Right lobe of liver (tissue), 6 donors: ENCODE results near the gene MRPS34. TPM values are rescaled to one million over a fixed set of nuclear protein-coding genes. Genes with fewer than 3 reads are reported as not detected.

Experiments used
- ATAC-seq, 4 donors: fragments of 200-7000 bp; cut with Tn5 transposase; one replicate each; pipeline ENCODE4 v1.9.1; 2020; ENCODE audit warnings: mild to moderate bottlenecking in 4 of 4, moderate library complexity in 4 of 4
- DNase-seq, 3 donors: peaks; one replicate each; pipeline ENCODE4 v3.0.0-alpha.2; 2020
- H3K27ac ChIP-seq, 3 donors: fragments of 200-600 bp; one replicate each; pipeline ENCODE4 v1.8.0; 2022
- H3K27me3 ChIP-seq, 2 donors: fragments of 200-600 bp; one replicate each; pipeline ENCODE4 v1.8.0; 2022
- H3K36me3 ChIP-seq, 4 donors: fragments of 200-600 bp; sonication (generic) in 1 of 4; one replicate each; pipeline versions ENCODE4 v1.5.1 to v1.8.0; 2017 to 2022; ENCODE audit warnings: control low read depth in 1 of 4
- H3K4me1 ChIP-seq, 4 donors: fragments of 200-600 bp; sonication (generic) in 1 of 4; one replicate each; pipeline versions ENCODE4 v1.5.1 to v1.8.0; 2017 to 2022; ENCODE audit warnings: control low read depth in 1 of 4
- H3K4me3 ChIP-seq, 3 donors: fragments of 200-600 bp; one replicate each; pipeline ENCODE4 v1.8.0; 2022
- H3K9me3 ChIP-seq, 4 donors: fragments of 200-600 bp; sonication (generic) in 1 of 4; one replicate each; pipeline versions ENCODE4 v1.5.1 to v1.8.0; 2017 to 2022; ENCODE audit warnings: control low read depth in 1 of 4
- CTCF ChIP-seq, 4 donors: fragments of 200-600 bp in 3 of 4; fragments of 450-650 bp in 1 of 4; IDR thresholded peaks; one replicate each; pipeline versions ENCODE4 v1.5.1 to v1.8.0; 2016 to 2022; ENCODE audit warnings: antibody characterized with exemption in 4 of 4, mild to moderate bottlenecking in 2 of 4
- POLR2A ChIP-seq: fragments of 450-650 bp; IDR thresholded peaks from one replicate; pipeline ENCODE4 v1.6.1; 2017; ENCODE audit warnings: antibody characterized with exemption, mild to moderate bottlenecking
- WGBS: methylation state at CpG from one replicate; pipeline ENCODE4 v1.1.6; 2018; ENCODE audit warnings: low coverage, low lambda C conversion rate; ENCODE audit not compliant: insufficient coverage; ENCODE audit errors: missing lambda C conversion rate; 5-methylcytosine and 5-hydroxymethylcytosine counted together
- intact Hi-C, 2 donors: fragments of 100-400 bp; cut with DNase I; formaldehyde crosslinking; loops; one replicate each; pipeline versions ENCODE4 v1.11.2 to v1.14.1; 2022
- total RNA-seq, 6 experiments: library from RNA; depleted of rRNA in 2 of 6; stranded (reverse); fragments of >200 nt in 2 of 6; fragmentation: NEBNext Ultra II Directional in 3 of 6; extraction: Animal tissue kit (Norgen Biotek cat#: 25700) in 3 of 6; gene quantifications; one replicate each; pipeline versions ENCODE4 v1.1.0 to v1.2.4, GENCODE V29; 2016 to 2023
- donor health status: DM: no; HTN: yes; CAD: no.
- donor health status: DM: no; HTN: no; CAD: no.
- donor health status: DM: no; HTN: no; CAD: no.
- donor health status: DM: no; HTN: yes; CAD: no.
- donor health status: DM: no; HTN: yes; CAD: no.

The MRPS34 gene
- total RNA-seq, 6 experiments from 2014 or later, result 42.5 to 90.5 (median 52.9) TPM

DNA sequence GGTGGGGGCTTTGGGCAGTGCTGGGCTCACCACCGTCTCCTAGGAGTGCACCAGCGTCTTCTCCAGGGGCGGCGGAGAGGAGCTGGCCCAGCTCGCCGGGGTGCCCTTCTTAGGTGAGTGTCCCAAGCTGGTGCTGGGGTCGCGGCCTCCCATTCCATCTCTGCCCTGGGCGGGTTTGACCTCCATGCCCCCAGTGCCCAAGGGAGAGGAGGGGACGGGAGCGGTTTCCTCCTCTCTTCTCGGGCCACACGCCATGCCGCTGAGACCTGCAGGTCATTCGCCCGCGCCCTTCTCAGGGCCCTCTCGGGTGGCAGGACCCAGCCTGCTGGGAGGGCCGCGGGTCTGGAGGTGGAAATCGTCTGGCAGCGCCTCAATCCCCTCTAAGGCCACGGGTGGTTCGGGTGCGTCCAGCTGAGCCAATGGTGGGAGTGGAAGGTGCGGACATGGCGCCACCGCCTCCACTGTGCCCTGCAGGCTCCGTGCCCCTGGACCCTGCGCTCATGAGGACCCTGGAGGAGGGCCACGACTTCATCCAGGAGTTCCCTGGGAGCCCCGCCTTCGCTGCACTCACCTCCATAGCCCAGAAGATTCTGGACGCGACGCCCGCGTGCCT, 15.3 kb upstream of the MRPS34 start:
- Histone ChIP-seq H3K4me1 (peaks cover 0 to 25% (median 9%) of the 10 kb centered on the region in 4 donors), H3K36me3 (peaks cover 0 to 14% (median 7%) of the 10 kb centered on the region in 4 donors), H3K27me3 (no peaks in the 10 kb centered on the region), H3K4me3 (no peak overlapping the region), H3K27ac (no peak overlapping the region), H3K9me3 (no peaks in the 10 kb centered on the region)
- ATAC-seq (no peak), DNase-seq (peak in 1 of 3 donors; percentile 20)
- TF ChIP-seq CTCF (IDR thresholded peaks at IDR 0.05) (no peak), POLR2A (no peak)
- intact Hi-C loops, result no loop called here
- WGBS, result no CpG with 5 or more reads among the region's 38 CpGs

DNA sequence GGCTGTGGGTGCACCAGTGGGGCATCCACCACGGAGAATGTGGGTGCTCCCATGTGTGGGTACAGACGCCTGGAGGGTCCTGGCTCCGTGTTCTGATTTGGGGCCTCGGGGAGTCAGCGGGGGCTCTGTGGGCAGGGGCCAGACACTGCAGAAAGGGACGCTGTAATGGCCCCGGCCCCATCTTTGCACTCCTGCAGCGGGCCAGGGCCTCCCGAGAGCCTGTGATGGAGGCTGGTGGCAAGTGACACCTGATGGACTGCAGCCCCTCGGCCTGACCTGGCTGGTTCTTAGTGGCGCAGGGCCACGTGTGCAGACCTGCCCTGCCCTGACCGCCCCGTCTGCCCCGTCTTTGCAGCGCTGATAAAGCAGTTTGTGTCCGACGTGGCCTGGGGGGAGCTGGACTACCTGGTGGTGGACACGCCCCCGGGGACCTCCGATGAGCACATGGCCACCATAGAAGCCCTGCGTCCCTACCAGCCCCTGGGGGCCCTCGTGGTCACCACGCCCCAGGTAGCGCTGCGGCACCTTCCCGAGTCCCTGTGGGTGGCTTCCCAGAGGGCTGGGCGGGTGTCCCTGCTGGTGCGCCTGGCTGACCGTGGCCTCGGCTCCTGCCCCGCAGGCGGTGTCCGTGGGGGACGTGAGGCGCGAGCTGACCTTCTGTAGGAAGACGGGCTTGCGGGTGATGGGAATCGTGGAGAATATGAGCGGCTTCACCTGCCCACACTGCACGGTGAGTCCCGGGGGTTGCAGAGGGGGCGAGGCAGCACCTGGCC, 14.6 kb upstream of the MRPS34 start:
- Histone ChIP-seq H3K36me3 (peaks cover 0 to 14% (median 7%) of the 10 kb centered on the region in 4 donors), H3K27me3 (no peaks in the 10 kb centered on the region), H3K27ac (no peak overlapping the region), H3K9me3 (no peaks in the 10 kb centered on the region), H3K4me1 (peaks cover 0 to 19% (median 7%) of the 10 kb centered on the region in 4 donors), H3K4me3 (no peak overlapping the region)
- intact Hi-C loops, result no loop called here
- TF ChIP-seq CTCF (IDR thresholded peaks at IDR 0.05) (no peak), POLR2A (no peak)
- 90% methylated on average over 2 of the region's 44 CpGs for WGBS
- peak in 1 of 3 donors; percentile 46 for DNase-seq
- no peak for ATAC-seq

- no peak for DNase-seq
- Histone ChIP-seq H3K9me3 (no peaks in the 10 kb centered on the region), H3K4me3 (no peak overlapping the region), H3K4me1 (peaks cover 0 to 14% (median 4%) of the 10 kb centered on the region in 4 donors), H3K27ac (no peak overlapping the region), H3K27me3 (no peaks in the 10 kb centered on the region), H3K36me3 (peaks cover 0 to 14% (median 7%) of the 10 kb centered on the region in 4 donors)
- WGBS, result no CpG with 5 or more reads among the region's 6 CpGs
- intact Hi-C loops, result no loop called here
- TF ChIP-seq POLR2A, result no peak
- TF ChIP-seq CTCF (IDR thresholded peaks at IDR 0.05), result no peak
- ATAC-seq, result no peak
These were observed 14.1 kb upstream of the MRPS34 start for GRCh38 chr16:1787056-1787321.

- WGBS, result 91% methylated on average over 8 of the region's 51 CpGs
- peak; percentile 19 to 56 (median 46) for DNase-seq
- TF ChIP-seq POLR2A, result no peak
- TF ChIP-seq CTCF (IDR thresholded peaks at IDR 0.05), result no peak
- Histone ChIP-seq H3K36me3 (peaks cover 0 to 14% (median 7%) of the 10 kb centered on the region in 4 donors), H3K9me3 (no peaks in the 10 kb centered on the region), H3K4me1 (peaks cover 0 to 12% (median 5%) of the 10 kb centered on the region in 4 donors), H3K4me3 (no peak overlapping the region), H3K27ac (no peak overlapping the region), H3K27me3 (no peaks in the 10 kb centered on the region)
- intact Hi-C loops, result no loop called here
- ATAC-seq, result no peak
These were observed 13.5 kb upstream of the MRPS34 start for GRCh38 chr16:1786242-1787055.
